Activated CD8-positive, alpha-beta memory T cell treated with anti-CD3 and anti-CD28 coated beads for 4 hours (primary cell): Measurements from ENCODE around the gene SLC9C2.

ENCODE experiments used
- DNase-seq, 2 donors: peaks; one replicate each; pipeline ENCODE4 v3.0.0-alpha.2; 2020; ENCODE audit warnings: low read depth in 2 of 2

SLC9C2 gene

DNA sequence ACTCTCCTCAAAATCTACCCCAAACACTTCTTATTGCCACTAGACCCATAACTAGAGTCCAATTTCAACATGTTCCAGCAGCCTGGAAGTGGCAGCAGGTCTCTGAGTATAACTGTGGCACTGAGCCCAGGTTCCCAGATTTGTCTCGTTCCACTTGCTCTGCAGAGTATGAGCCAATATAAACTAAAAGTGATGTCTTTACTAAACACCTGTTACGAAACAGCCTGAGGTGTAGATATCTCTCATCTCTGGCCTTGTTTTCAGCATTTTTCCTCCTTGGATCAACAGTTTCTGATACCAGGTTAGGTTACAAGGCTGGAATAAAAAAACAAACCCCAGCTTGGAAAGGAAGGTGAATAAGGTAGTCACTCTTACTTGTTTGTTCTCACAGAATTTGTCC lies 150.9 kb downstream of the SLC9C2 start:
- DNase-seq = no peak
